ENCODE measurements around the gene DCAF11. TPM values are rescaled to one million over a fixed set of nuclear protein-coding genes. Genes with fewer than 3 reads are reported as not detected.

Gene DCAF11
- total and polyA plus RNA-seq, 2 of the 13 experiments (the other 11 are each of a cell fraction or from before 2014, with no cell fraction given) = 150 to 257 TPM

GRCh38 chr14:24069411-24069735 lies 45.2 kb upstream of the DCAF11 start:
- CTCF ChIA-PET (ENCODE audit: low intra/inter-chr PET ratio, low total read pairs) = no interaction called here
- no peak for DNase-seq (ENCODE audit: low spot score)
- Histone ChIP-seq H3K27ac (ENCODE audit: extremely low read length, insufficient read depth, low read length) (no peak overlapping the region), H3K4me3 (replicated peaks in 1 of 3; ENCODE audit: insufficient read depth in 1 of 3, low read depth in 2 of 3, low read length in 3 of 3) (no peak overlapping the region), H2AFZ (ENCODE audit: low read length) (no peak overlapping the region), H3K9me3 (ENCODE audit: low read length) (no peaks in the 10 kb centered on the region), H3K9ac (ENCODE audit: insufficient read depth, low read depth, low read length) (no peak overlapping the region), H3K27me3 (ENCODE audit: control insufficient read depth in 1 of 2, insufficient read depth in 2 of 2, low read length in 2 of 2) (peaks cover 16 to 64% of the 10 kb centered on the region in 2 experiments; a peak in 4 of 5 replicates), H4K20me1 (ENCODE audit: insufficient read depth, low read length) (no peaks in the 10 kb centered on the region), H3K4me2 (ENCODE audit: low read depth, low read length) (no peak overlapping the region), H3K4me1 (ENCODE audit: insufficient read depth, low read length) (peaks cover 38% of the 10 kb centered on the region), H3K36me3 (replicated peaks in 1 of 2; ENCODE audit: control insufficient read depth in 1 of 2, insufficient read depth in 2 of 2, low read length in 2 of 2) (no peaks in the 10 kb centered on the region), H3K79me2 (ENCODE audit: insufficient read depth, low read length) (no peaks in the 10 kb centered on the region)
- no peak for ATAC-seq
- in situ Hi-C loops (cut with HindIII; ENCODE audit: extremely low pct_ligation_motif_present, low pct_unique_long_range_greater_than_20kb) (no loop called here), intact Hi-C loops (cut with micrococcal nuclease; ENCODE audit: unreplicated experiment) (no loop called here)
- TF ChIP-seq, protein P1, sequence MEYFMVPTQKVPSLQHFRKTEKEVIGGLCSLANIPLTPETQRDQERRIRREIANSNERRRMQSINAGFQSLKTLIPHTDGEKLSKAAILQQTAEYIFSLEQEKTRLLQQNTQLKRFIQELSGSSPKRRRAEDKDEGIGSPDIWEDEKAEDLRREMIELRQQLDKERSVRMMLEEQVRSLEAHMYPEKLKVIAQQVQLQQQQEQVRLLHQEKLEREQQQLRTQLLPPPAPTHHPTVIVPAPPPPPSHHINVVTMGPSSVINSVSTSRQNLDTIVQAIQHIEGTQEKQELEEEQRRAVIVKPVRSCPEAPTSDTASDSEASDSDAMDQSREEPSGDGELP (IDR thresholded peaks at IDR 0.05; ENCODE audit: borderline replicate concordance, low read depth) = no peak
- no peak for TF ChIP-seq SIN3B (IDR thresholded peaks at IDR 0.05; ENCODE audit: low read length)
- TF ChIP-seq, protein P2, sequence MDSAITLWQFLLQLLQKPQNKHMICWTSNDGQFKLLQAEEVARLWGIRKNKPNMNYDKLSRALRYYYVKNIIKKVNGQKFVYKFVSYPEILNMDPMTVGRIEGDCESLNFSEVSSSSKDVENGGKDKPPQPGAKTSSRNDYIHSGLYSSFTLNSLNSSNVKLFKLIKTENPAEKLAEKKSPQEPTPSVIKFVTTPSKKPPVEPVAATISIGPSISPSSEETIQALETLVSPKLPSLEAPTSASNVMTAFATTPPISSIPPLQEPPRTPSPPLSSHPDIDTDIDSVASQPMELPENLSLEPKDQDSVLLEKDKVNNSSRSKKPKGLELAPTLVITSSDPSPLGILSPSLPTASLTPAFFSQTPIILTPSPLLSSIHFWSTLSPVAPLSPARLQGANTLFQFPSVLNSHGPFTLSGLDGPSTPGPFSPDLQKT (CRISPR knock-in tag; IDR thresholded peaks at IDR 0.05; ENCODE audit: borderline replicate concordance) = 0 out of 2 replicates have a peak, but pooled peaks have one; percentile 13
- TF ChIP-seq TP53 (CRISPR knock-in tag; conservative IDR thresholded peaks at IDR 0.05) = no peak
- TF ChIP-seq MYC (CRISPR knock-in tag; IDR thresholded peaks at IDR 0.05; ENCODE audit: borderline replicate concordance) = 0 out of 2 replicates have a peak, but pooled peaks have one; percentile 27
- no peak for TF ChIP-seq GLMP (CRISPR knock-in tag; IDR thresholded peaks at IDR 0.05; ENCODE audit: borderline replicate concordance)
- POLR2A ChIA-PET = interaction anchor here (0.9 to 4.7 kb wide), 5 partner anchors 12 to 66 kb away, joined by 3 to 62 read pairs (median 5); partner anchors contain the start of genes DCAF11, NRL, PCK2 and PSME1
- WGBS (ENCODE audit: low lambda C conversion rate) = 52% methylated on average over 6 of the region's 6 CpGs
- no TSS peak for BruUV-seq (replicated peaks)
- no peak for FAIRE-seq
